Colonic mucosa (tissue), 4 donors: ENCODE measurements around the gene PRR12. TPM values are rescaled to one million over a fixed set of nuclear protein-coding genes. Genes with fewer than 3 reads are reported as not detected.
A peak's percentile ranks its signal among the peaks of the same experiment; 100 is the strongest.

Experiments used
- DNase-seq: peaks from one replicate; pipeline ENCODE4 v3.0.0-alpha.2; 2020
- H3K27ac ChIP-seq: fragments of 200-600 bp; one replicate; pipeline ENCODE4 v1.8.0; 2021
- H3K27me3 ChIP-seq: fragments of 200-600 bp; one replicate; pipeline ENCODE4 v1.8.0; 2021
- H3K36me3 ChIP-seq: fragments of 200-600 bp; one replicate; pipeline ENCODE4 v1.8.0; 2021
- H3K4me1 ChIP-seq: fragments of 200-600 bp; one replicate; pipeline ENCODE4 v1.8.0; 2021; ENCODE audit warnings: mild to moderate bottlenecking
- H3K4me3 ChIP-seq: fragments of 200-600 bp; one replicate; pipeline ENCODE4 v1.8.0; 2021
- H3K9ac ChIP-seq, 2 donors: one replicate each; pipeline ENCODE4 v1.7.0; 2013; ENCODE audit warnings: control low read depth in 2 of 2, low read depth in 2 of 2, low read length in 2 of 2
- H3K9me3 ChIP-seq: fragments of 200-600 bp; one replicate; pipeline ENCODE4 v1.8.0; 2021
- intact Hi-C: fragments of 100-400 bp; cut with DNase I; formaldehyde crosslinking; loops from one replicate; pipeline ENCODE4 v1.14.1; 2022
- total RNA-seq, 2 donors: library from RNA; stranded (reverse); fragmentation: NEBNext Ultra II Directional in 1 of 2; extraction: Animal tissue kit (Norgen Biotek cat#: 25700) in 1 of 2; gene quantifications; one replicate each; pipeline ENCODE4 v1.2.1, GENCODE V29; 2021
- TF ChIP-seq, protein P1 (sequence below): fragments of 200-600 bp; IDR thresholded peaks from one replicate; pipeline ENCODE4 v1.8.0; 2022; ENCODE audit warnings: antibody characterized with exemption, mild to moderate bottlenecking
- donor health status: healthy.
- donor health status: DM: no; HTN: no; CAD: no.
- donor health status: DM: no; HTN: no; CAD: no.

Gene PRR12
- total RNA-seq, 2 donors from 2014 or later, result 17.5 to 33.1 TPM

DNA sequence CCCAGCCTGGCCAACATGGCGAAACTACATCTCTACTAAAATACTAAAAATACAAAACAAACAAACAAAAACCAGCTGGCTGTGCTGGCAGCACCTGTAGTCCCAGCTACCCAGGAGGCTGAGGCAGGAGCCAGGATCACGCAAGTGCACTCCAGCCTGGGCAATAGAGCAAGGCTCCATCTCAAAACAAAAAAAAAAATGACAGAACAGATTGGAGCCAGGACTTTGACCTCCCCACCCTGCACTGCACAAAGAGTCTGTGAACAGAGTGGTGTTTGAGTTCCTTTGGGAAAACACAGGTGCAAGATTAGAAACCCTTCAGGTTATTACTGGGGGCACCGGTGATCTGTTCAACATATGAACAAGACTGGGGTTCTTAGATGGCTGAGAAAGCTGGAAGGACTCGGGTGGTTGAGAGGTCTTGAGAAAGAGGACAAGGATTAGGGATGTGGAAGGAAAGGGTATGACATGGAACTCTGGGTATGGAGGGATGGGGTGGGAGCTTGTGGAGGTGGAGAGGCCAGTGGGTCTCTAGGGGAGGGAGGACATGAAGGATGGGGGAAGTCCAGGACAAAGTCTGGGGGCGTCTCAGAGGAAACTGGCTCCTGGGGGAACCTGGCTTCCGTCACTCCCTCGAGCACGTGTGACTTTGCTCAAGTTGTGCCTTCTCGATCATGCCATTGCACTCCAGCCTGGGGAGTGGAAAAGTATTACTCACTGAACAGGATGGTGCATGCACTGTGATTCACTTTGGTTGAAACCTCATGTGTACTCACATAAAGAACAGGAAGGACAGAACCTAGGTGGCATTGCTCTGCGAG, 37.3 kb upstream of the PRR12 start:
- DNase-seq, result peak; percentile 77
- Histone ChIP-seq H3K9me3 (no peaks in the 10 kb centered on the region), H3K9ac (peak overlapping the region; percentile 26 to 49), H3K4me1 (peaks cover 9% of the 10 kb centered on the region), H3K36me3 (no peaks in the 10 kb centered on the region), H3K4me3 (no peak overlapping the region), H3K27ac (peak overlapping the region; percentile 83), H3K27me3 (no peaks in the 10 kb centered on the region)
- intact Hi-C loops, result no loop called here
- TF ChIP-seq, protein P1, sequence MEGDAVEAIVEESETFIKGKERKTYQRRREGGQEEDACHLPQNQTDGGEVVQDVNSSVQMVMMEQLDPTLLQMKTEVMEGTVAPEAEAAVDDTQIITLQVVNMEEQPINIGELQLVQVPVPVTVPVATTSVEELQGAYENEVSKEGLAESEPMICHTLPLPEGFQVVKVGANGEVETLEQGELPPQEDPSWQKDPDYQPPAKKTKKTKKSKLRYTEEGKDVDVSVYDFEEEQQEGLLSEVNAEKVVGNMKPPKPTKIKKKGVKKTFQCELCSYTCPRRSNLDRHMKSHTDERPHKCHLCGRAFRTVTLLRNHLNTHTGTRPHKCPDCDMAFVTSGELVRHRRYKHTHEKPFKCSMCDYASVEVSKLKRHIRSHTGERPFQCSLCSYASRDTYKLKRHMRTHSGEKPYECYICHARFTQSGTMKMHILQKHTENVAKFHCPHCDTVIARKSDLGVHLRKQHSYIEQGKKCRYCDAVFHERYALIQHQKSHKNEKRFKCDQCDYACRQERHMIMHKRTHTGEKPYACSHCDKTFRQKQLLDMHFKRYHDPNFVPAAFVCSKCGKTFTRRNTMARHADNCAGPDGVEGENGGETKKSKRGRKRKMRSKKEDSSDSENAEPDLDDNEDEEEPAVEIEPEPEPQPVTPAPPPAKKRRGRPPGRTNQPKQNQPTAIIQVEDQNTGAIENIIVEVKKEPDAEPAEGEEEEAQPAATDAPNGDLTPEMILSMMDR, result no peak

DNA sequence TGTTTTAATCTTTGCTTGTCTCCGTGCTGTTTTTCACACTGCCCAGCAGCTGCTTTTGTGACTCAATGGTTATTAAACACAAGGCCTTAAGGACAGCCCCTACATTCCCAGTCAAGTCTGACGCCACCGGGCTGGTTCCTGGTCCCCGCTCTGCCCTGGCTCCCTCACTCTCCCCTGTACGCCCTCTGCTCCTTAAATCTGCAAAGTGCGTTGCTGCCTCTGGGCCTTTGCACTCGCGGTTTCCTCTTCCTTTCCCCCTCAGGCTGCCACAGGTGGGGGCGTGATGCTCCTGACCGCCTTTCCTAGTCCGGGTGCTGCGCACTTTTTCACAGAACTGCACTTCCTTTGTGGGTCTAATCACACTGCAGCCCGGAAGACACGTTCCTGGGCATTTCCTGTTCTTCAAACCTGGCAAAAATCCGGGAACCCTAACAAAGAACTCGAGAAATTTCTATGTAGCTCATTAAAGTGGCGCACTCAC, 36.2 kb upstream of the PRR12 start:
- intact Hi-C loops, result no loop called here
- Histone ChIP-seq H3K27me3 (no peaks in the 10 kb centered on the region), H3K27ac (peak overlapping the region; percentile 83), H3K4me1 (peaks cover 11% of the 10 kb centered on the region), H3K36me3 (no peaks in the 10 kb centered on the region), H3K4me3 (no peak overlapping the region), H3K9ac (peak overlapping the region in 1 of 2 donors; percentile 48), H3K9me3 (no peaks in the 10 kb centered on the region)
- TF ChIP-seq, protein P1, result no peak
- DNase-seq, result no peak

DNA sequence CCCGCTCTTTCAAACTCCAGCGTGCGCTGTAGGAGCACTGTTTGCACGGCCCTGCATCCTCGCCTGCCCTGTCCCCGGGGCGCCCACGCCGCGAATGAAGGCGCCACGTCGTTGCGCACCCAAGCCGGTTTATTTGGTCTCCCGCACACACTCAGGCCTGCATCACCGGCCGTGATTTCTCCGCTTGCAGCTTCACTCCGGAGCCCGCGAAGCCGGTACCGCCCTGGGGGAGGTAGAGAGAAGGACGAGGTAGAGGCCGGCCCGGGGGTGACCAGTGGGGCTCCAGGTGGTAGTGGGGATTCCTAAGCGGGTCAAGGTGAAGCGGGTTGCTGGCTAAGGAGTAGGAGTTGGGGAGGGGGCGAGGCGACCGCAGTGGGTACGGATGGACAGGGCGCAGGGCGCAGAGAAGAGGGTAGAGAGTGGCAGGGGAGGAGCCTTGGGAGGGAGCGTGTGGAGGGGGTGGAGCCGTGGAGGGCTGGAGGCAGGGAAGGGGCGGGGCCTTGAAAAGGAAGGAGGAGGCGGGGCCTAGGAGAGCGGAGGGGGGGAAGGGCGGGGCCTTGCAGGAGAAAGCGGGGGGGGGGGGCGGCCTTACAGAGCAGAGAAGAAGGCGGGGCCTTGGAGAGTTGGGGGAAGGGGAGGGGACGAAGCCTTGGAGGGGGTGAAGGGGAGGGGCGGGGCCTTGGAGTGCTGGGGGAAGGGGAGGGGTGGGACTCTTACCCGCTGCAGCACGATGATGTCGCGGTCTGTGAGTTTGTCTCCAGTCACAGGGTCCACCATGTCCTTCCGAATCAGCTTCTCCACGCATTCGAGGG, 35.2 kb upstream of the PRR12 start:
- TF ChIP-seq, protein P1, result no peak
- intact Hi-C loops, result no loop called here
- Histone ChIP-seq H3K9me3 (no peaks in the 10 kb centered on the region), H3K4me1 (peaks cover 20% of the 10 kb centered on the region), H3K9ac (peak overlapping the region in 1 of 2 donors; percentile 48), H3K27me3 (no peaks in the 10 kb centered on the region), H3K4me3 (no peak overlapping the region), H3K36me3 (no peaks in the 10 kb centered on the region), H3K27ac (peak overlapping the region; percentile 17)
- peak; percentile 87 for DNase-seq

DNA sequence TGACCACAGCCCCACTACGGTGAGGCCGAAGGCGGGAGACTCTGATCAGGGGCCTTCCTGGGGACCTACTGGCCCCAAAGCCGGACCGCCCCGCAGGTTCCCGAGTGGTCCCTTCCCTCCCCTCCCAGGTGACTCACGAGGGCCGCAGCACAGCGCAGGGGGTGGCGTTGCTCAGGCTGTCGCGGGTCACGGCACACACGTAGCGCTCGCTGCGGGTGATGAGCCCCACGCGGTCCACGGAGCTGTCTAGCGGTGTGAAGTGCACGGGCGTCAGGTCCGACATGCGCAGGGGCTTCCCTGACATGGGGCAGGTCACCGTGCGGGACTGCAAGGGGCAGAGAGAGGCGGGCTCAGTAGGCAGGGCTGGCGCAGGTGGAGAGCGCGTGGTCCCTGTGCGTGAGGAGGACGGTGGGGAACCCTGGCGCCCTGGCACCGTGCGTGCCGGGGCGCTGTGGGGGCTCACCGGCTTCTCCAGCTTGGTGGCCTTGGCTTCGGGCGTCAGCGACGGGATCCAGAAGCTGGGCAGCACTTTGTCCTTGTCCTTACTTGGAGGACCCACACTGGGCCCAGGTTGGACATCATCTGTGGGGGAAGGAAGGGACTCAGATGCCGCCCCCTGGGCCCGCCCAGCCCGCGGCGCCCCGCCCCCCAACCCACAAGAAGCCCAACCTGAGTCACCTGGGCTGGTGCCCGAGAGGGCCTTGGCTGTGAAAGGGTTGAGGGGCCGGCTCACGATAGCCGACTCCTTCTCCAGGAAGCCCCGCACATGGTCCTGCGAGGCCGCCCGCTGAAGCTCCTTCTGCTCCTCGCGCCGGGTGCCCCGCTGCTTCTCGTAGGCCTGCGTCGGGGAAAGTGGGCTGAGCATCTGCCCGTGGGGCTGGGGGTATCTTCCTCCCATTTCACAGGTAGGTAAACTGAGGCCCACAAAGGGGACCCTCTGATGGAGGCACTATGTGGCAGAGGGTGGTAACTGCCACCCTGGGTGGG, 34.3 kb upstream of the PRR12 start:
- DNase-seq, result no peak
- no peaks in the 10 kb centered on the region for H3K36me3 ChIP-seq
- H3K4me3 ChIP-seq, result no peak overlapping the region
- H3K27me3 ChIP-seq, result no peaks in the 10 kb centered on the region
- peak overlapping the region; percentile 17 for H3K27ac ChIP-seq
- no peaks in the 10 kb centered on the region for H3K9me3 ChIP-seq
- intact Hi-C loops, result no loop called here
- H3K4me1 ChIP-seq, result peaks cover 22% of the 10 kb centered on the region
- H3K9ac ChIP-seq, result no peak overlapping the region
- TF ChIP-seq, protein P1, result no peak
